ENCODE measurements around the gene TRPM5. TPM values are rescaled to one million over a fixed set of nuclear protein-coding genes. Genes with fewer than 3 reads are reported as not detected.
A peak's percentile ranks its signal among the peaks of the same experiment; 100 is the strongest.

TRPM5 gene
- total and polyA plus RNA-seq, 9 of the 15 experiments (the other 6 are each of a cell fraction or from before 2014, with no cell fraction given): not detected

GRCh38 chr11:2425506-2425905 is 18.8 kb downstream of the TRPM5 start (continued):
- TF ChIP-seq, protein P1, sequence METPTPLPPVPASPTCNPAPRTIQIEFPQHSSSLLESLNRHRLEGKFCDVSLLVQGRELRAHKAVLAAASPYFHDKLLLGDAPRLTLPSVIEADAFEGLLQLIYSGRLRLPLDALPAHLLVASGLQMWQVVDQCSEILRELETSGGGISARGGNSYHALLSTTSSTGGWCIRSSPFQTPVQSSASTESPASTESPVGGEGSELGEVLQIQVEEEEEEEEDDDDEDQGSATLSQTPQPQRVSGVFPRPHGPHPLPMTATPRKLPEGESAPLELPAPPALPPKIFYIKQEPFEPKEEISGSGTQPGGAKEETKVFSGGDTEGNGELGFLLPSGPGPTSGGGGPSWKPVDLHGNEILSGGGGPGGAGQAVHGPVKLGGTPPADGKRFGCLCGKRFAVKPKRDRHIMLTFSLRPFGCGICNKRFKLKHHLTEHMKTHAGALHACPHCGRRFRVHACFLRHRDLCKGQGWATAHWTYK (CRISPR knock-in tag; IDR thresholded peaks at IDR 0.05): no peak
- no peak for TF ChIP-seq ZNF12 (CRISPR knock-in tag; IDR thresholded peaks at IDR 0.05)
- no peak for TF ChIP-seq LARP7 (IDR thresholded peaks at IDR 0.05)
- TF ChIP-seq DIDO1 (tag; IDR thresholded peaks at IDR 0.05; ENCODE audit: low read depth): no peak
- no peak for TF ChIP-seq ZFP1 (CRISPR knock-in tag; IDR thresholded peaks at IDR 0.05)
- TF ChIP-seq BMI1 (IDR thresholded peaks at IDR 0.05; ENCODE audit: low read length): no peak

- intact Hi-C loops (cut with micrococcal nuclease): no loop called here
- 0 out of 2 replicates have a peak, but pooled peaks have one; percentile 7 for TF ChIP-seq USF2 (CRISPR knock-in tag; IDR thresholded peaks at IDR 0.05)
- no peak for TF ChIP-seq PRDM10 (IDR thresholded peaks at IDR 0.05; ENCODE audit: partially characterized antibody)
- FAIRE-seq (no peak), DNase-seq (ENCODE audit: extremely low read depth in 1 of 4, low spot score in 3 of 4) (no peak), ATAC-seq (no peak)
- Histone ChIP-seq H3K4me3 (no peak overlapping the region), H3K9ac (ENCODE audit: insufficient read depth in 1 of 2, low read depth in 2 of 2, low read length in 2 of 2) (0 out of 4 replicates have a peak overlapping the region, but pooled peaks of 1 of the 2 experiments have one; percentile 45), H3K27ac (ENCODE audit: extremely low read depth, low read depth, low read length) (no peak overlapping the region), H3K4me1 (replicated peaks in 1 of 2; ENCODE audit: control insufficient read depth in 2 of 2, insufficient read depth in 2 of 2, low read length in 2 of 2) (peaks cover 0 to 29% of the 10 kb centered on the region in 2 experiments; a peak in 2 of 5 replicates), H4K20me1 (replicated peaks; ENCODE audit: control insufficient read depth, insufficient read depth, low read length) (peaks cover 10% of the 10 kb centered on the region; the same call in 1 of the 2 replicates), H3K79me2 (ENCODE audit: control insufficient read depth, insufficient read depth, low read length) (no peaks in the 10 kb centered on the region), H3K4me2 (ENCODE audit: insufficient read depth, low read length) (no peak overlapping the region), H2AFZ (ENCODE audit: low read depth, low read length) (no peak overlapping the region), H3K9me1 (ENCODE audit: control insufficient read depth, insufficient read depth, low read length) (peaks cover 2% of the 10 kb centered on the region), H3K36me3 (ENCODE audit: control insufficient read depth, insufficient read depth, low read length) (no peaks in the 10 kb centered on the region), H3K9me3 (replicated peaks; ENCODE audit: control insufficient read depth, insufficient read depth, low read depth, low read length) (peaks cover 6% of the 10 kb centered on the region; the same call in 1 of the 2 replicates), H3K27me3 (ENCODE audit: control insufficient read depth in 2 of 2, insufficient read depth in 2 of 2, low read length in 2 of 2) (peaks cover 0 to 43% of the 10 kb centered on the region in 2 experiments; a peak in 4 of 5 replicates)
- no TSS peak for BruUV-seq (replicated peaks)
- ChIA-PET POLR2A (interaction anchor here (0.7 to 0.8 kb wide), 2 partner anchors 17 to 20 kb away, joined by 3 read pairs; no protein-coding TSS in a partner anchor), CTCF (ENCODE audit: low intra/inter-chr PET ratio) (interaction anchor here (1.2 to 6.2 kb wide), 2 partner anchors 25 to 106 kb away, joined by 4 to 76 read pairs; no protein-coding TSS in a partner anchor)
- WGBS (ENCODE audit: insufficient coverage, low coverage, missing lambda C conversion rate): 3% methylated on average over 22 of the region's 28 CpGs
- in situ Hi-C loops (cut with MboI): loop anchor here (5.0 kb wide), 2 partner anchors 107 to 472 kb away; no protein-coding TSS in a partner anchor
These were observed 19.4 kb downstream of the TRPM5 start for GRCh38 chr11:2424811-2425495.

Measured in K562 (cell line).